RPMI7951 (cell line): ENCODE results near the gene BCL2L11. TPM values are rescaled to one million over a fixed set of nuclear protein-coding genes. Genes with fewer than 3 reads are reported as not detected.

Experiments
- DNase-seq: peaks from one replicate; pipeline ENCODE4 v3.0.0-alpha.2; 2012; ENCODE audit warnings: low read depth
- total RNA-seq: library from RNA; depleted of rRNA; stranded (reverse); fragments of >200 nt; shearing (Covaris generic); gene quantifications from 2 replicates; pipeline ENCODE4 v1.2.3, GENCODE V29; 2014

Gene BCL2L11
- total RNA-seq, 1 experiment from 2014 or later: 2.3 TPM

DNA sequence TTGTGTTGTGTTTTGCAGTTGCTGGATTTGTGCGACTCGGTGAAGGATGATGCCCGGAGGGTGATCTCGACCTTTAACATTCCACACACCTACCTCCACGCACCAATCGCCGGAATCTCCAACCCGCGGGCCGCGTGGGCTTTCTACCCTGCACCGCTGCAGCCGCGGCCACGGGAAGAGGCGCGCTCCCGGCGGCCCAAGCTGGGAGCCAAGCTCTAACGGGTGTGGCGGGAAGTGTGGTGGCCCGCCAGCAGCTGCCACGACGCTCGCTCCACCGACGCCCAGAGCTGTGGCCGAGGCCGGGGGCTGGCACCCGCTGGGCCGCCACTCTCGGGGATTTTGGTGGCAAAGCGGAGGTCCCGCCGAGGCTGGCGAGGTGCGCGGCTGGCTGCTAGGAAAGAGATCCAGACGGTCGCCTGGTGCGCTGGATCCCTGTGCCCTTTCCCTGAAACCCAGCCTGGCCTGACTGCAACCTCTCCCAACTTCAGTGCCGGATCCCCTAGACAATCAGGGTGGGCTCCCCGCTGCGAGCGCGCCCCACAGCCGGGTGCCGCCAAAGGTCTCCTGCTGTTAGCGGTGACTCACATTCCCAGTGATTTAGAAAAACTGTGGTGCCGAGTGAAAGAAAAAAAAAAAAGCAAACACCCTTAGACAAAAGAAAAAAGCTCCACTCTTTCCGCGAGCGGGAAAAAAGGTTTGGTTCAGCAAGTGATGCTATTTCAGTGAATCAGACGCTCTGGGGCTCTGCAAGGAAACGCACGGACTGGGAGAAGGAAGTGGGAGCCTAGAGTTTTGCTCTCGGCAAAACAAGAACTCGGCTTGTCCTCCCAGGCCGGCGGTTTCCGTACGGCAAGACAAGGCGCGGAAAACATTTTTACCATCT lies 2.9 kb upstream of the BCL2L11 start:
- DNase-seq: peak; percentile 87

- DNase-seq: no peak
Observed at GRCh38 chr2:111118481-111118980, 2.2 kb upstream of the BCL2L11 start.

DNA sequence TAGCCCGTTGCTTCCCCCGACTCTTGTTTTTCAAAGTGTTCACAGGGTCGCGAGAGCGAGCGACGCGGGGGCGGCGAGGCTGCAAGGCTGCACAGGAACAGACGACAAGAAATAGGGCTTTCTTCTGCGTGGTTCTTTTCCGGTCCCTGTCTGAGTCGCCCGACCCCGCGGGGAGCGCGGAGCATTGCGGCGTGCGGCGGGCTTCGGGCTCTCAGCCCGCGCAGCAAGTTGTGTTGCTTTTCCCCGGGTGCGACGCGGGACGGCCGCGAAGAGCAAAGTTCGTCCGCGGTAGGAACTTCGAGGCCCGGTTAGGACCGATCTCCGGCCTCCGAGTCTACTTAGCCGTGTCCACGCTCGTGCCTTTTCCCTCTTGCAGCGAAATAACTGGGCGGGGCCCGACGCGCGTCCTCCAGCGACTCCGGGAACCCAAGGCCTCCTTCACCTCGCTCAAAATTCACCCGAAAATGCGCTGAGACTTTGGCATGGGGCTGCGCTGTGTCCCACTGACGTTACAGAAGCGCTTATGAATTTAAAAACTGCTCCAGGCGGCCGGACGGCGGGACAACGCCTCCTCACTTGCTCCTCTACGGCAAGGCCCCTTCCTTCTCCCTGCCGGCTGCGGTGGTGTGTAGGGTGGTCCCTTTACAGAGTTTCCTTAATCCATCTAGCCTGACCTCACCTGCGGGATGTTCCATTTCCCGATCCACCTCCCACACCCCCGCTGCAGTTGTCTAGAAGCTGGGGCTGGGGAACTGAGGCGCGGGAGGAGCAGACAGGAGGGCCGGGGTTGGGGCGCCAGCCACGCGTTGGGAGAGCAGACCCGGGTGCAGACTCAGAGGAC lies 1.5 kb upstream of the BCL2L11 start:
- no peak for DNase-seq

- no peak for DNase-seq
Observed at GRCh38 chr2:111119822-111120252, 877 bp upstream of the BCL2L11 start.

DNA sequence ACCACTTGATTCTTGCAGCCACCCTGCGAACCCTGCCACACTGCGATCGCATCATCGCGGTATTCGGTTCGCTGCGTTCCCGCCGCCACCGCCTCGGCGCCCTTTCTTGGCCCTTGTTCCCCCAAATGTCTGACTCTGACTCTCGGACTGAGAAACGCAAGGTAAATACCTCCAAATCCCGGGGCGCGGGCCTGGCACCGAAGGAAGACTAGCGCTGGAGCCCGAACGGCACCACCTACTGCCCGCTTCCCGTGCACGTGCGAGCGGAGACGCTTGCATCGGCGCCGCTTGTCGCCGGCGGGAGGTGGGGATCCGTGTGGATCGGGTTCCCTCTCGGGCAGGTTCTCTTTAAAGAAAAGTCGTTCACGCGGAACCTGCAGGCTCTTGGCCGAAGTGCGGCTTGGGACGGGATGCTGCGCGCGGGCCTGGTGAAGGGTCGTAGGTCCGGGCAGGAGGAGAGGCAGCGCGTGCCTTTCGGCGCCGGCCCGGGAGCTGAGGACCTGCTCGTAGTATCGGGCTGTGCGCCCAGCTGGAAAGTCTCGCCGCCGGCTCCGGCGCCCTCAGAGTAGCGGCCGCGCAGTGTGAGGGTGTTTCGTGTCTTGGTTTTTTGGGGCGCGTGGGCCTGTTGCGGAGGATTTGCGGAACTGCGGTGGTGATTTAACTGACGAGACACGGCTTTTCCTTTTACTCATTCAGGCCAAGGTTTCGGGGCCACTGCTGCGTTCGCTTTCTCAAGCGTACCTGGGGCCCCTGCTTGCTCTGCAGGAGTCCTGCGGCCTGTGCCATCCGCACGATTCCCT lies 514 bp downstream of the BCL2L11 start:
- peak; percentile 45 for DNase-seq

- peak; percentile 87 for DNase-seq
Observed at GRCh38 chr2:111121828-111122630, 1.3 kb downstream of the BCL2L11 start.

GRCh38 chr2:111122631-111123421 lies 2.1 kb downstream of the BCL2L11 start:
- DNase-seq: peak; percentile 82

DNA sequence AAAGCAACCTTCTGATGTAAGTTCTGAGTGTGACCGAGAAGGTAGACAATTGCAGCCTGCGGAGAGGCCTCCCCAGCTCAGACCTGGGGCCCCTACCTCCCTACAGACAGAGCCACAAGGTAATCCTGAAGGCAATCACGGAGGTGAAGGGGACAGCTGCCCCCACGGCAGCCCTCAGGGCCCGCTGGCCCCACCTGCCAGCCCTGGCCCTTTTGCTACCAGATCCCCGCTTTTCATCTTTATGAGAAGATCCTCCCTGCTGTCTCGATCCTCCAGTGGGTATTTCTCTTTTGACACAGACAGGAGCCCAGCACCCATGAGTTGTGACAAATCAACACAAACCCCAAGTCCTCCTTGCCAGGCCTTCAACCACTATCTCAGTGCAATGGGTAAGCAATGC lies 3.0 kb downstream of the BCL2L11 start:
- DNase-seq: no peak

DNA sequence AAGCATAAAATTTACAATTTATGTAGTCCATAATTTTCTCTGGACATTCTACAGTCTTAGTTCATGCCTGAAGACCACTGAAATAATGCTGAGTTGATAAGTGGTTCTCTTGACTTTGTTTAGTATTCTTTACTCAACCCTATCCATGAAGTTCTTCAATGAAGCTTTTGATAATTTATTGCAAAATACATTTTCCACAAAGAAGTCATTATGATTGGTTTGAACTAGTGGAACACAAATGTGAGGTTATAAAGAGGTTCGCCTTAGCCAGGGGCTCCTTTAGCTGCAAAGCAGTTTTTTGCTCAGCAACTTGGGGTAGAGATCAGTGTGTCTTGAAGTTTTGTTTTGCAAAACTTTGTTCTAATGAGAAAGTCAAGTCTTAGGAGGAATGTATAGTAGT lies 5.9 kb downstream of the BCL2L11 start:
- DNase-seq: no peak

GRCh38 chr2:111127351-111127750 lies 6.6 kb downstream of the BCL2L11 start:
- no peak for DNase-seq

- no peak for DNase-seq
Observed at GRCh38 chr2:111128096-111128495, 7.4 kb downstream of the BCL2L11 start.

DNA sequence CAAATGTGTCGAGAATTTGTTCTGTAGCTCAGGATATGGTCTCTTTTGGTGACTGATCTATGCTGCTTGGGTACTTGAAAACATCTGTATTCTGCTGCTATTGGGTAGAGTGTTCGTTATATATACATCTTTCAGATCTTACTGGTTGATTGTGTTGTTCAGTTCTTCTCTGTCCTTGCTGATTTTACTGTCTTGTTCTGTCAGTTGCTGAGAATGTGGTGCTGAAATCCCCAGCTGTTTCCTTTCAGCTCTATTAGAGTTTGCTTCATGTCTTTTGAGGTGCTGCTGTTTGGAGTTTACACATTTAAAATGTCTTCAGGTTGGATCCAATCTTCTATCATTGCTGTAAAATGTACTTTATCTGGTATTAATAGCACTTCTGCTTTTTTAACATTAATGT lies 12.9 kb downstream of the BCL2L11 start:
- DNase-seq: no peak

- DNase-seq: no peak
Observed at GRCh38 chr2:111134055-111134454, 13.3 kb downstream of the BCL2L11 start.

DNA sequence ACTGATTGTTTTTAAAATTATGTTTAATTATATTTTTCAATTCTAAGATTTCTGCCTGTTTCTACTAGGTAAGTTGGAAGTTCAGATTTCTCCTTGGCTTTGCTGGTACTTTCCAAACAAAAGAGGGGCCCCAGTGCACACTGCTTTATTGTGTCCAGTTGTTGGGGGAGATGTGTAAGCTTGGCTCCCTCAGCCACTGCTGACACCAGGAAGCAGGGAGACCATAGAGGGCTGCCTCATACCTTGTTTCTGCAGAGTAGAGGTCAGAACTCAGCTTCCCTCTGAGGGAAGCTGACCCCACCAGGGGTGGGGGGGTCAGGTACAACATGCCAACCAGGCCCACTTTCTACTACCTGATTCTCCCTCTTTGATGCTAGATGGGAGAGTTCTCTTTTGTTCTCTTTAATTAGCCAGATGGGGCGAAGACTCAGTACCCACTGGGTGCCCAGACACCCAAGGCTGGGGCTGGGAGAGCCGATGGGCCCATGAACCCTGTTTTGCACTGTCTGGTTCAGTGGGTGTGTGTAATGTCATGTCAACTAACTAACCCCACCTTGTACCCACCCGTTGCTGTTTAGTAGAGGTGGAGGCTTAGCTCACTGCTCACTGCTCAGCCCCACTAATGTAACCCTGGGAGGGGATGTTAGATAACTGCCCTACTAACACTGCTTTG lies 14.7 kb downstream of the BCL2L11 start:
- no peak for DNase-seq

GRCh38 chr2:111135910-111136297 lies 15.2 kb downstream of the BCL2L11 start:
- DNase-seq: peak; percentile 86

DNA sequence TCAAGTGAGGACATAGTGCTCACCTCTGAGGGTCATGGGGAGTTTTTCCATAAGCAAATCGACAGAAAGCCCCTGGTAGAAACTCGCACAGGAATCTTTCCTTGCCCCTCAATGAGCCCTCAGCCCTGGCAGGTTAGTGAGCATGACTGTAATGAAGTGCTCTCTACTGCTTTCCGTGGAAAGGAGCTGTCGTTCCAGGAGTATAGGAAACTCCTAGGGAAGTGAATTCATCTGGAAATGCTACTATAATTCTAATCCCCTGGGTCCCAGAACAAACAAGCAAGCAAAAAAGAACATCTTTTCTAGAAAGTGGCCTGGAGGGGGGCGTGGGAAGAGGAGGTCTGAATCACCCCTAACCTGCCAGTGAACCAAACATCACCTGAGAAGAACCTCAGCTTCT lies 18.1 kb downstream of the BCL2L11 start:
- no peak for DNase-seq

- DNase-seq: peak; percentile 12
Observed at GRCh38 chr2:111139637-111140317, 19.1 kb downstream of the BCL2L11 start.

DNA sequence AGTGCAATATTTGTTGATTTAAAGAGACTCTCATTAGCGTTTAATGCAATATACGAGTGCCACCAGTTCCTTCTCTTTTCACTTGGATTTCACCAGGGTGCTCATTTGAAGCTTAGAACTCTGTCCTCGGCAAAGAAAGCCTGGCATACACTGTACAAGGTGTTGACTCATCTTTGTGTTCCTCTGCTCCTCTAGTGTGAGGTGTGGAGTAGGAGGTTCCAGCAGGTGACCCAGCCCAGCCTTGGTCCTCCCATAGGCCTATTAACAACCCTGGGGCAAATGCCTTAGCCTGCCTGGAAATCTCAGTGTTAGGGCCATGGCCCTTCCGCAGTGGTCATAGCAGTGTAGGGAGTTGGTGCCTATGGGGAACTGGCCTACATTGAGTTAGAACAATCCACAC lies 20.1 kb downstream of the BCL2L11 start:
- DNase-seq: no peak

DNA sequence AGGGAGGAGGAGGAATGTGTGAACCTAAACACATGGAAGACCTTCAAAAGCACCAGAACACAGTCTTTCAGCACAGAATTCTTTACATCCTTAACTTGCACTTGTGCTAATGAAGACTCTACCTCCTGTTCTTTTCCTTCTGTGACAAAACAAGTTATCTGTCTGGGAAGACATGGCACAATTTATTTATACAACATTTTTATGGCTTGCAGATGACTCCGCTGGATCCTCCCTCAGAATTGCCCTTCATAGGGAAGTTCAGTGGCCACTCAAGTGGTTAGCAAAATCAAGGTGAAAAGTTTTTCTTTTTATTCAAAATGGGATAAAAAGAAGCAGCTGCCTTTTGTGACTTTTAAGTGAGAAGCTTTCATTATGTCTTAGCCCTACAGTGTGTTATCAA lies 21.4 kb downstream of the BCL2L11 start:
- no peak for DNase-seq
